H9 (cell line): ENCODE measurements around the gene HMGB1. TPM values are rescaled to one million over a fixed set of nuclear protein-coding genes. Genes with fewer than 3 reads are reported as not detected.

ENCODE experiments used
- DNase-seq: peaks from one replicate; pipeline ENCODE4 v3.0.0-alpha.2; 2017
- H2AFZ ChIP-seq: one replicate; pipeline ENCODE4 v1.6.1; 2013; ENCODE audit warnings: mild to moderate bottlenecking, low read length, control low read depth, moderate library complexity
- H2AK5ac ChIP-seq: 2 replicates; pipeline ENCODE4 v1.6.1; 2013; ENCODE audit warnings: low read length, control low read depth, mixed read lengths; ENCODE audit not compliant: insufficient read length
- H2BK120ac ChIP-seq: one replicate; pipeline ENCODE4 v1.6.1; 2013; ENCODE audit warnings: low read depth, mild to moderate bottlenecking, low read length, control low read depth, inconsistent platforms; ENCODE audit not compliant: poor library complexity, severe bottlenecking
- H2BK12ac ChIP-seq: 2 replicates; pipeline ENCODE4 v1.6.1; 2013; ENCODE audit warnings: low read length, control low read depth, mixed read lengths, low read depth; ENCODE audit not compliant: insufficient read length
- H2BK15ac ChIP-seq: 2 replicates; pipeline ENCODE4 v1.6.1; 2013; ENCODE audit warnings: low read depth, low read length, control low read depth
- H2BK20ac ChIP-seq: one replicate; pipeline ENCODE4 v1.6.1; 2013; ENCODE audit warnings: low read depth, mild to moderate bottlenecking, low read length, control low read depth, inconsistent platforms; ENCODE audit not compliant: poor library complexity, severe bottlenecking
- H2BK5ac ChIP-seq: 2 replicates; pipeline ENCODE4 v1.6.1; 2013; ENCODE audit warnings: low read length, control low read depth, mixed read lengths; ENCODE audit not compliant: insufficient read length
- H3K14ac ChIP-seq: 2 replicates; pipeline ENCODE4 v1.6.1; 2013; ENCODE audit warnings: low read length, control low read depth; ENCODE audit not compliant: insufficient read depth
- H3K18ac ChIP-seq: 2 replicates; pipeline ENCODE4 v1.6.1; 2013; ENCODE audit warnings: low read depth, mild to moderate bottlenecking, mixed read lengths, low read length, control low read depth; ENCODE audit not compliant: insufficient read length
- H3K23ac ChIP-seq: 2 replicates; pipeline ENCODE4 v1.6.1; 2013; ENCODE audit warnings: low read length, control low read depth, mixed read lengths, low read depth; ENCODE audit not compliant: insufficient read length
- H3K23me2 ChIP-seq: 2 replicates; pipeline ENCODE4 v1.6.1; 2013; ENCODE audit warnings: low read depth, mild to moderate bottlenecking, mixed read lengths, low read length, control low read depth; ENCODE audit not compliant: insufficient read length, poor library complexity, severe bottlenecking
- H3K27ac ChIP-seq: 2 replicates; pipeline ENCODE4 v1.5.1; 2013; ENCODE audit warnings: low read length, control low read depth, mixed read lengths, low read depth; ENCODE audit not compliant: insufficient read length
- H3K27me3 ChIP-seq: 2 replicates; pipeline ENCODE4 v1.6.1; 2013; ENCODE audit warnings: low read length, control low read depth, inconsistent platforms; ENCODE audit not compliant: insufficient read depth
- H3K4ac ChIP-seq: 2 replicates; pipeline ENCODE4 v1.6.1; 2013; ENCODE audit warnings: low read depth, mild to moderate bottlenecking, control low read depth, inconsistent platforms, low read length, moderate library complexity
- H3K4me1 ChIP-seq: 2 replicates; pipeline ENCODE4 v1.6.1; 2013; ENCODE audit warnings: low read length, control low read depth, inconsistent platforms; ENCODE audit not compliant: insufficient read depth
- H3K4me2 ChIP-seq: 2 replicates; pipeline ENCODE4 v1.6.1; 2013; ENCODE audit warnings: low read length, control low read depth, mixed read lengths; ENCODE audit not compliant: insufficient read length, insufficient read depth
- H3K56ac ChIP-seq: 2 replicates; pipeline ENCODE4 v1.6.1; 2013; ENCODE audit warnings: low read depth, mild to moderate bottlenecking, mixed read lengths, low read length, control low read depth; ENCODE audit not compliant: insufficient read length
- H3K79me1 ChIP-seq: 2 replicates; pipeline ENCODE4 v1.6.1; 2013; ENCODE audit warnings: low read depth, mild to moderate bottlenecking, moderate library complexity, low read length, control low read depth, inconsistent platforms; ENCODE audit not compliant: insufficient read depth, poor library complexity, severe bottlenecking
- H3K79me2 ChIP-seq: 2 replicates; pipeline ENCODE4 v1.6.1; 2013; ENCODE audit warnings: low read length, control low read depth, inconsistent platforms; ENCODE audit not compliant: insufficient read depth
- H3K9ac ChIP-seq: 2 replicates; pipeline ENCODE4 v1.6.1; 2013; ENCODE audit warnings: low read length, control low read depth, mixed read lengths; ENCODE audit not compliant: insufficient read length; ENCODE audit errors: extremely low read depth
- H3K9me3 ChIP-seq: one replicate; pipeline ENCODE4 v1.6.1; 2013; ENCODE audit warnings: low read depth, low read length, inconsistent platforms; ENCODE audit not compliant: control insufficient read depth
- H3T11ph ChIP-seq: one replicate; pipeline ENCODE4 v1.6.1; 2013; ENCODE audit warnings: mild to moderate bottlenecking, low read length, control low read depth, inconsistent platforms
- H4K20me1 ChIP-seq: one replicate; pipeline ENCODE4 v1.6.1; 2013; ENCODE audit not compliant: control insufficient read depth, insufficient read length, insufficient read depth
- H4K5ac ChIP-seq: 2 replicates; pipeline ENCODE4 v1.6.1; 2013; ENCODE audit warnings: low read depth, mild to moderate bottlenecking, mixed read lengths, low read length, control low read depth; ENCODE audit not compliant: insufficient read length
- H4K8ac ChIP-seq: replicated peaks from 2 replicates; pipeline ENCODE4 v1.6.1; 2013; ENCODE audit warnings: low read length, control low read depth, mixed read lengths, low read depth; ENCODE audit not compliant: insufficient read length
- H4K91ac ChIP-seq: 2 replicates; pipeline ENCODE4 v1.6.1; 2013; ENCODE audit warnings: low read depth, mild to moderate bottlenecking, moderate library complexity, mixed read lengths, low read length, control low read depth; ENCODE audit not compliant: insufficient read length
- H3K27ac Mint-ChIP-seq, 3 experiments: 2 replicates in 2 of 3; 3 replicates in 1 of 3; pipeline ENCODE4 v1.8.0; 2020 to 2021; ENCODE audit warnings: mixed read lengths in 3 of 3, mild to moderate bottlenecking in 1 of 3, moderate library complexity in 1 of 3
- H3K27me3 Mint-ChIP-seq: 2 replicates; pipeline ENCODE4 v1.8.0; 2021; ENCODE audit warnings: low read depth, mild to moderate bottlenecking, moderate library complexity, mixed read lengths
- H3K36me3 Mint-ChIP-seq, 3 experiments: 2 replicates in 2 of 3; 3 replicates in 1 of 3; pipeline ENCODE4 v1.8.0; 2020 to 2021; ENCODE audit warnings: low read depth in 3 of 3, mixed read lengths in 3 of 3; ENCODE audit not compliant: insufficient read depth in 1 of 3
- H3K4me1 Mint-ChIP-seq, 2 experiments: 2 replicates each; pipeline ENCODE4 v1.8.0; 2020; ENCODE audit warnings: mixed read lengths in 2 of 2
- H3K4me3 Mint-ChIP-seq, 2 experiments: 2 replicates in 1 of 2; 3 replicates in 1 of 2; pipeline ENCODE4 v1.8.0; 2020 to 2021; ENCODE audit warnings: mild to moderate bottlenecking in 2 of 2, mixed read lengths in 2 of 2, moderate library complexity in 1 of 2
- H3K9me3 Mint-ChIP-seq, 2 experiments: 2 replicates in 1 of 2; 3 replicates in 1 of 2; pipeline ENCODE4 v1.8.0; 2020; ENCODE audit warnings: mild to moderate bottlenecking in 2 of 2, mixed read lengths in 2 of 2, moderate library complexity in 1 of 2
- CTCF ChIP-seq: fragments of 200-600 bp; sonication (generic); conservative IDR thresholded peaks from 3 replicates; pipeline ENCODE4 v1.8.0; 2021; ENCODE audit warnings: antibody characterized with exemption, mild to moderate bottlenecking
- WGBS: extraction: QIAGEN DNeasy Blood & Tissue Kit; methylation state at CpG from one replicate; pipeline ENCODE4 v1.1.7; 2013; ENCODE audit warnings: missing lambda C conversion rate, low lambda C conversion rate, mixed read lengths; ENCODE audit not compliant: insufficient read length; ENCODE audit errors: extremely low coverage; 5-methylcytosine and 5-hydroxymethylcytosine counted together
- total RNA-seq: library from RNA; stranded (reverse); gene quantifications from 2 replicates; pipeline ENCODE4 v1.2.1, GENCODE V29; 2021

The HMGB1 gene
- total RNA-seq, 1 experiment from 2014 or later: 688 TPM

GRCh38 chr13:30450066-30450465, 15.7 kb downstream of the HMGB1 start:
- H3K27ac Mint-ChIP-seq: no peak overlapping the region
- no peak overlapping the region for H3K4me3 Mint-ChIP-seq

More at GRCh38 chr13:30450066-30450465, 15.7 kb downstream of the HMGB1 start:
- Histone ChIP-seq H4K20me1 (peaks cover 2% of the 10 kb centered on the region), H2BK15ac (no peak overlapping the region), H2BK12ac (no peak overlapping the region), H3K18ac (no peak overlapping the region), H3K23ac (no peak overlapping the region), H3K56ac (no peak overlapping the region), H3K4me1 (0 out of 2 replicates have a peak, but pooled peaks cover 5% of the 10 kb centered on the region), H2BK20ac (no peak overlapping the region), H4K8ac (no peak overlapping the region), H3K79me1 (no peaks in the 10 kb centered on the region), H4K91ac (no peak overlapping the region), H4K5ac (no peak overlapping the region), H3K9ac (no peak overlapping the region), H3K27me3 (no peaks in the 10 kb centered on the region), H3T11ph (no peak overlapping the region), H2BK120ac (no peak overlapping the region), H3K79me2 (no peaks in the 10 kb centered on the region), H3K14ac (no peak overlapping the region), H2AK5ac (no peak overlapping the region), H2BK5ac (no peak overlapping the region), H3K23me2 (peaks cover 13% of the 10 kb centered on the region), H3K9me3 (no peaks in the 10 kb centered on the region), H3K27ac (no peak overlapping the region), H3K4ac (no peak overlapping the region), H3K4me2 (no peak overlapping the region), H2AFZ (no peak overlapping the region)
- no peak for DNase-seq
- TF ChIP-seq CTCF: no peak
- H3K27me3 Mint-ChIP-seq: no peaks in the 10 kb centered on the region
- no peaks in the 10 kb centered on the region; a peak in 1 of 5 replicates for H3K9me3 Mint-ChIP-seq
- no CpG with 5 or more reads among the region's 2 CpGs for WGBS
- no peaks in the 10 kb centered on the region for H3K36me3 Mint-ChIP-seq
- H3K4me1 Mint-ChIP-seq: peaks cover 14 to 18% of the 10 kb centered on the region in 2 experiments
